Naive thymus-derived CD8-positive, alpha-beta T cell (primary cell): ENCODE data around the gene HSPB1. TPM values are rescaled to one million over a fixed set of nuclear protein-coding genes. Genes with fewer than 3 reads are reported as not detected.
A peak's percentile ranks its signal among the peaks of the same experiment; 100 is the strongest.
"Not testable (repeated sequence)": the region's sequence is repeated elsewhere in the genome, so short reads cannot be mapped to it uniquely, and the experiment has no call there.

Source experiments
- ATAC-seq, 2 donors: fragments of 150-1000 bp; cut with Tn5 transposase in 1 of 2; sonication (Bioruptor Pico), chemical (Tn5 transposase) in 1 of 2; 1 replicate in 1 of 2; 2 replicates in 1 of 2; pipeline ENCODE4 v1.10.0; 2021; ENCODE audit warnings: mild to moderate bottlenecking in 2 of 2, moderate library complexity in 2 of 2
- POLR2A ChIA-PET: fragments of 350-600 bp; sonication (Branson Sonifier 250); formaldehyde crosslinking; loops from one replicate; lab custom pipeline; 2021; ENCODE audit warnings: antibody characterized with exemption; lab: Charles Lee
- DNase-seq, 10 donors: peaks; one replicate each; pipeline versions ENCODE4 v3.0.0 to v3.0.0-alpha.2; 2020 to 2022
- H3K27ac Mint-ChIP-seq, 10 donors: one replicate each; pipeline ENCODE4 v1.8.0; 2020 to 2022; ENCODE audit warnings: mild to moderate bottlenecking in 10 of 10, mixed read lengths in 10 of 10, moderate library complexity in 4 of 10, inconsistent platforms in 1 of 10
- H3K27me3 Mint-ChIP-seq, 5 donors: one replicate each; pipeline ENCODE4 v1.8.0; 2021 to 2022; ENCODE audit warnings: mixed read lengths in 5 of 5
- H3K36me3 Mint-ChIP-seq, 3 donors: one replicate each; pipeline ENCODE4 v1.8.0; 2020 to 2022; ENCODE audit warnings: mixed read lengths in 3 of 3, mild to moderate bottlenecking in 2 of 3, inconsistent platforms in 1 of 3
- H3K4me1 Mint-ChIP-seq, 4 donors: one replicate each; pipeline ENCODE4 v1.8.0; 2021 to 2022; ENCODE audit warnings: mixed read lengths in 4 of 4
- H3K4me3 Mint-ChIP-seq, 10 donors: one replicate each; pipeline ENCODE4 v1.8.0; 2020 to 2022; ENCODE audit warnings: mild to moderate bottlenecking in 10 of 10, mixed read lengths in 10 of 10, moderate library complexity in 6 of 10, inconsistent platforms in 1 of 10
- H3K9me3 Mint-ChIP-seq, 9 donors: one replicate each; pipeline ENCODE4 v1.8.0; 2020 to 2022; ENCODE audit warnings: mixed read lengths in 9 of 9, mild to moderate bottlenecking in 3 of 9, inconsistent platforms in 1 of 9, moderate library complexity in 1 of 9
- polyA plus RNA-seq, 3 donors: library from polyadenylated mRNA; unstranded; fragments of 300-500 nt; fragmentation: Illumina TruSeq; gene quantifications; one replicate each; pipeline ENCODE4 v1.2.3, GENCODE V29; 2021
- total RNA-seq, 8 experiments: library from RNA in 2 of 8; stranded (reverse) in 2 of 8; gene quantifications; one replicate each; pipeline ENCODE4 v1.2.3 and lab custom pipeline; 2021 to 2026

Gene HSPB1
- total and polyA plus RNA-seq, 5 experiments from 2014 or later, result 48.5 to 128 (median 96.4) TPM

GRCh38 chr7:76296743-76297740, 5.4 kb upstream of the HSPB1 start:
- Mint-ChIP-seq H3K36me3 (no peaks in the 10 kb centered on the region), H3K9me3 (no peaks in the 10 kb centered on the region), H3K27ac (no peak overlapping the region), H3K4me3 (no peak overlapping the region), H3K27me3 (no peaks in the 10 kb centered on the region), H3K4me1 (peaks cover 0 to 3% (median 1%) of the 10 kb centered on the region in 4 donors)
- POLR2A ChIA-PET, result interaction anchor here (0.9 kb wide), 1 partner anchor 16 kb away, joined by 3 read pairs; no protein-coding TSS in a partner anchor
- DNase-seq, result no peak
- no peak for ATAC-seq

GRCh38 chr7:76300166-76300731, 2.2 kb upstream of the HSPB1 start:
- Mint-ChIP-seq H3K4me3 (peak overlapping the region in 1 of 10 donors; percentile 1), H3K4me1 (peaks cover 11 to 23% (median 19%) of the 10 kb centered on the region in 4 donors), H3K27me3 (no peaks in the 10 kb centered on the region), H3K27ac (peak overlapping the region in 3 of 10 donors; percentile 2 to 21 (median 11)), H3K36me3 (no peaks in the 10 kb centered on the region), H3K9me3 (no peaks in the 10 kb centered on the region)
- ATAC-seq (no peak), DNase-seq (no peak)
- POLR2A ChIA-PET, result no interaction called here

- POLR2A ChIA-PET, result no interaction called here
- Mint-ChIP-seq H3K36me3 (no peaks in the 10 kb centered on the region), H3K4me1 (peaks cover 11 to 23% (median 19%) of the 10 kb centered on the region in 4 donors), H3K9me3 (no peaks in the 10 kb centered on the region), H3K4me3 (peak overlapping the region in 4 of 10 donors; percentile 2 to 15 (median 12)), H3K27me3 (no peaks in the 10 kb centered on the region), H3K27ac (peak overlapping the region in 1 of 10 donors; percentile 51)
- no peak for DNase-seq
- no peak for ATAC-seq
Observed at GRCh38 chr7:76301000-76301399, 1.5 kb upstream of the HSPB1 start.

- no peaks in the 10 kb centered on the region for H3K9me3 Mint-ChIP-seq
- peaks cover 11 to 23% (median 19%) of the 10 kb centered on the region in 4 donors for H3K4me1 Mint-ChIP-seq
- H3K27ac Mint-ChIP-seq, result peak overlapping the region; percentile 85 to 95 (median 92)
- ATAC-seq (peak; percentile 63 to 66), DNase-seq (peak; percentile 56 to 85 (median 74))
- no peaks in the 10 kb centered on the region for H3K36me3 Mint-ChIP-seq
- H3K27me3 Mint-ChIP-seq, result no peaks in the 10 kb centered on the region
- POLR2A ChIA-PET, result interaction anchor here (0.9 to 3.8 kb wide), 4 partner anchors 8 to 15 kb away, joined by 3 to 22 read pairs (median 4); no protein-coding TSS in a partner anchor
- peak overlapping the region; percentile 90 to 99 (median 92) for H3K4me3 Mint-ChIP-seq
Observed at GRCh38 chr7:76303202-76304147, 1.0 kb downstream of the HSPB1 start.

- Mint-ChIP-seq H3K27ac (peak overlapping the region in 8 of 10 donors; percentile 62 to 95 (median 90)), H3K4me3 (peak overlapping the region in 8 of 10 donors; percentile 12 to 98 (median 91)), H3K9me3 (no peaks in the 10 kb centered on the region), H3K27me3 (no peaks in the 10 kb centered on the region), H3K4me1 (peaks cover 11 to 23% (median 19%) of the 10 kb centered on the region in 4 donors), H3K36me3 (no peaks in the 10 kb centered on the region)
- DNase-seq, result peak in 1 of 10 donors; percentile 45
- POLR2A ChIA-PET, result interaction anchor here (0.5 to 3.8 kb wide), 3 partner anchors 9 to 23 kb away, joined by 3 to 22 read pairs (median 3); no protein-coding TSS in a partner anchor
- ATAC-seq, result no peak
Observed at GRCh38 chr7:76304888-76305375, 2.5 kb downstream of the HSPB1 start.

GRCh38 chr7:76308874-76309273, 6.4 kb downstream of the HSPB1 start:
- H3K4me1 Mint-ChIP-seq, result peaks cover 6 to 13% (median 10%) of the 10 kb centered on the region in 4 donors
- H3K4me3 Mint-ChIP-seq, H3K36me3 Mint-ChIP-seq, ATAC-seq, H3K9me3 Mint-ChIP-seq, DNase-seq, POLR2A ChIA-PET, H3K27me3 Mint-ChIP-seq, H3K27ac Mint-ChIP-seq: not testable (repeated sequence)

GRCh38 chr7:76309341-76310101, 7.0 kb downstream of the HSPB1 start:
- H3K4me3 Mint-ChIP-seq, DNase-seq, POLR2A ChIA-PET, H3K9me3 Mint-ChIP-seq, H3K27ac Mint-ChIP-seq, H3K36me3 Mint-ChIP-seq, ATAC-seq, H3K27me3 Mint-ChIP-seq: not testable (repeated sequence)
- peaks cover 4 to 13% (median 8%) of the 10 kb centered on the region in 4 donors for H3K4me1 Mint-ChIP-seq

- Mint-ChIP-seq H3K4me3 (no peak overlapping the region), H3K9me3 (no peaks in the 10 kb centered on the region), H3K27ac (no peak overlapping the region), H3K4me1 (peaks cover 3 to 9% (median 6%) of the 10 kb centered on the region in 4 donors), H3K36me3 (no peaks in the 10 kb centered on the region), H3K27me3 (no peaks in the 10 kb centered on the region)
- ATAC-seq, result no peak
- DNase-seq, result no peak
- POLR2A ChIA-PET, result no interaction called here
Observed at GRCh38 chr7:76310102-76310957, 7.9 kb downstream of the HSPB1 start.

- H3K9me3 Mint-ChIP-seq, H3K4me1 Mint-ChIP-seq, H3K36me3 Mint-ChIP-seq, ATAC-seq, DNase-seq, H3K4me3 Mint-ChIP-seq, H3K27me3 Mint-ChIP-seq, H3K27ac Mint-ChIP-seq: not testable (repeated sequence)
- POLR2A ChIA-PET, result interaction anchor here (0.7 to 0.9 kb wide), 4 partner anchors 9 to 62 kb away, joined by 3 to 10 read pairs (median 4); partner anchors contain the start of genes HSPB1 and YWHAG
Observed at GRCh38 chr7:76311838-76312237, 9.4 kb downstream of the HSPB1 start.

GRCh38 chr7:76314042-76314721, 11.7 kb downstream of the HSPB1 start:
- POLR2A ChIA-PET, result interaction anchor here (0.5 to 1.4 kb wide), 6 partner anchors 9 to 137 kb away, joined by 3 to 17 read pairs (median 5); no protein-coding TSS in a partner anchor
- peaks cover 17 to 30% (median 23%) of the 10 kb centered on the region in 4 donors for H3K4me1 Mint-ChIP-seq
- ATAC-seq (peak; percentile 50 to 62), DNase-seq (peak; percentile 89 to 97 (median 95))
- no peaks in the 10 kb centered on the region for H3K27me3 Mint-ChIP-seq
- H3K4me3 Mint-ChIP-seq, result peak overlapping the region in 6 of 10 donors; percentile 14 to 61 (median 40)
- H3K36me3 Mint-ChIP-seq, result no peaks in the 10 kb centered on the region
- H3K9me3 Mint-ChIP-seq, result no peaks in the 10 kb centered on the region
- peak overlapping the region in 3 of 10 donors; percentile 6 to 67 (median 48) for H3K27ac Mint-ChIP-seq
